Keratinocyte (primary cell): Measurements from ENCODE around the gene ARHGEF33. TPM values are rescaled to one million over a fixed set of nuclear protein-coding genes. Genes with fewer than 3 reads are reported as not detected.

ENCODE experiments used
- DNase-seq: peaks from one replicate; pipeline ENCODE4 v3.0.0-alpha.2; 2011; ENCODE audit warnings: low read depth, missing footprints, low spot score
- FAIRE-seq: peaks from 2 replicates; lab custom pipeline; 2011; peaks lifted over from hg19 to GRCh38; lab: Jason Lieb, UNC
- H2AFZ ChIP-seq: 2 replicates; pipeline ENCODE4 v1.6.0; 2012; ENCODE audit warnings: low read length, control low read depth, inconsistent platforms; ENCODE audit not compliant: control insufficient read depth
- H3K27ac ChIP-seq: 2 replicates; pipeline ENCODE4 v1.5.1; 2011; ENCODE audit warnings: low read length; ENCODE audit not compliant: control insufficient read depth, insufficient read depth
- H3K27me3 ChIP-seq: 3 replicates; pipeline ENCODE4 v1.6.0; 2011; ENCODE audit warnings: low read length; ENCODE audit not compliant: control insufficient read depth, insufficient read depth; ENCODE audit errors: extremely low read depth
- H3K36me3 ChIP-seq, 2 experiments: 2 replicates in 1 of 2; 3 replicates in 1 of 2; pipeline ENCODE4 v1.5.1; 2011; ENCODE audit warnings: low read length in 2 of 2, mild to moderate bottlenecking in 1 of 2; ENCODE audit not compliant: control insufficient read depth in 2 of 2, insufficient read depth in 2 of 2; ENCODE audit errors: extremely low read depth in 1 of 2
- H3K4me1 ChIP-seq: 3 replicates; pipeline ENCODE4 v1.5.1; 2011; ENCODE audit warnings: low read length; ENCODE audit not compliant: control insufficient read depth, insufficient read depth; ENCODE audit errors: extremely low read depth
- H3K4me2 ChIP-seq: 3 replicates; pipeline ENCODE4 v1.6.0; 2011; ENCODE audit warnings: low read depth, low read length; ENCODE audit not compliant: control insufficient read depth, insufficient read depth; ENCODE audit errors: extremely low read depth
- H3K4me3 ChIP-seq, 3 experiments: fragments of 200-600 bp in 1 of 3; sonication (generic) in 1 of 3; 2 replicates in 2 of 3; 3 replicates in 1 of 3; pipeline ENCODE4 v1.5.1; 2011 to 2016; ENCODE audit warnings: low read length in 3 of 3, mild to moderate bottlenecking in 3 of 3, control low read depth in 2 of 3, inconsistent platforms in 1 of 3, low read depth in 1 of 3, mixed read lengths in 1 of 3, mixed run types in 1 of 3, moderate library complexity in 1 of 3; ENCODE audit not compliant: control insufficient read depth in 2 of 3, insufficient read depth in 2 of 3; ENCODE audit errors: extremely low read depth in 1 of 3
- H3K79me2 ChIP-seq: 2 replicates; pipeline ENCODE4 v1.6.0; 2012; ENCODE audit warnings: low read length; ENCODE audit not compliant: control insufficient read depth, insufficient read depth
- H3K9ac ChIP-seq: 3 replicates; pipeline ENCODE4 v1.6.0; 2011; ENCODE audit warnings: low read length; ENCODE audit not compliant: control insufficient read depth, insufficient read depth; ENCODE audit errors: extremely low read depth
- H3K9me1 ChIP-seq: 3 replicates; pipeline ENCODE4 v1.6.0; 2011; ENCODE audit warnings: low read length; ENCODE audit not compliant: control insufficient read depth, insufficient read depth; ENCODE audit errors: extremely low read depth
- H3K9me3 ChIP-seq: 2 replicates; pipeline ENCODE4 v1.5.1; 2012; ENCODE audit warnings: low read depth, low read length; ENCODE audit not compliant: control insufficient read depth
- H4K20me1 ChIP-seq: 3 replicates; pipeline ENCODE4 v1.6.0; 2011; ENCODE audit warnings: low read length; ENCODE audit not compliant: control insufficient read depth, insufficient read depth; ENCODE audit errors: extremely low read depth
- EZH2 ChIP-seq: IDR thresholded peaks from one replicate; pipeline ENCODE4 v1.6.1; 2012; ENCODE audit warnings: inconsistent platforms, mild to moderate bottlenecking, low read length, moderate library complexity
- dilution Hi-C: fragments of 300-500 bp; cut with MboI; formaldehyde crosslinking; loops from one replicate; pipeline ENCODE4 v1.7.0; 2020; ENCODE audit warnings: low sequenced_read_pairs; ENCODE audit not compliant: extremely low pct_ligation_motif_present
- polyA plus RNA-seq, 5 experiments: library from polyadenylated mRNA; depleted of rRNA in 3 of 5; stranded (reverse) in 3 of 5; stranded (forward) in 1 of 5; unstranded in 1 of 5; fragments of >200 nt; gene quantifications; 1 replicate in 1 of 5; 2 replicates in 3 of 5; 3 replicates in 1 of 5; pipeline versions ENCODE4 v1.2.1 to v1.2.3, GENCODE V29; 2011 to 2012; ENCODE audit warnings: missing spikeins in 2 of 5, low read depth in 1 of 5, low replicate concordance in 1 of 5
- TF ChIP-seq, protein P1 (sequence below), 3 experiments: IDR thresholded peaks in 1 of 3; conservative IDR thresholded peaks in 1 of 3; optimal IDR thresholded peaks in 1 of 3; 2 replicates in 2 of 3; 3 replicates in 1 of 3; pipeline versions ENCODE3 to v1.5.1; 2011; ENCODE audit warnings: low read length in 3 of 3, mild to moderate bottlenecking in 3 of 3, moderate library complexity in 2 of 3, control low read depth in 1 of 3, inconsistent platforms in 1 of 3; ENCODE audit not compliant: insufficient read depth in 2 of 3; ENCODE audit errors: extremely low read depth in 1 of 3

Gene ARHGEF33
- polyA plus RNA-seq, 1 donor (not counting 4 experiments of a cell fraction or from before 2014, with no cell fraction given) = 0.09 TPM

DNA sequence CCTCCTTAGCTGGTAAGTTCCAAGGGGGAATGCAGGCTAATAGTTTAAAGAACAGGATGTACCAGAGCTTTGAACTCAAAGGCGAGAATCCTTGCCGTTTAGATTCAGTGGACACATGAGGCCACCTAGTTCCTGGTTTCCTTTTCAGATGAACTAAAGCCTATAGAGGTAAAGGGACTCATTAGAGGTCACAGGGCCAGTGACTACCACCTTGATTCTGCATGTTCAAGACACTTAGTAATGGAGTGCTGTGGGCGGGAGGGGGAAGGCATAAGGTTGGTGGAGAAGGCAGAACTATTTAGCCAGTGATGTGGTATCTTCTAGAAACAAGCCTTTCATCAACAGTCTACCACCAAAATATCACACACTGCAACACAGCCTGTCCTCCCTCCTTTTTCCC lies 47.9 kb downstream of the ARHGEF33 start:
- Histone ChIP-seq H3K9ac (no peak overlapping the region), H3K27me3 (no peaks in the 10 kb centered on the region), H2AFZ (no peak overlapping the region), H3K4me3 (no peak overlapping the region), H3K9me3 (no peaks in the 10 kb centered on the region), H3K79me2 (no peaks in the 10 kb centered on the region), H3K27ac (no peak overlapping the region), H3K4me1 (no peaks in the 10 kb centered on the region), H3K36me3 (no peaks in the 10 kb centered on the region), H3K9me1 (no peaks in the 10 kb centered on the region), H3K4me2 (no peak overlapping the region), H4K20me1 (no peaks in the 10 kb centered on the region)
- TF ChIP-seq EZH2 = no peak
- TF ChIP-seq, protein P1, sequence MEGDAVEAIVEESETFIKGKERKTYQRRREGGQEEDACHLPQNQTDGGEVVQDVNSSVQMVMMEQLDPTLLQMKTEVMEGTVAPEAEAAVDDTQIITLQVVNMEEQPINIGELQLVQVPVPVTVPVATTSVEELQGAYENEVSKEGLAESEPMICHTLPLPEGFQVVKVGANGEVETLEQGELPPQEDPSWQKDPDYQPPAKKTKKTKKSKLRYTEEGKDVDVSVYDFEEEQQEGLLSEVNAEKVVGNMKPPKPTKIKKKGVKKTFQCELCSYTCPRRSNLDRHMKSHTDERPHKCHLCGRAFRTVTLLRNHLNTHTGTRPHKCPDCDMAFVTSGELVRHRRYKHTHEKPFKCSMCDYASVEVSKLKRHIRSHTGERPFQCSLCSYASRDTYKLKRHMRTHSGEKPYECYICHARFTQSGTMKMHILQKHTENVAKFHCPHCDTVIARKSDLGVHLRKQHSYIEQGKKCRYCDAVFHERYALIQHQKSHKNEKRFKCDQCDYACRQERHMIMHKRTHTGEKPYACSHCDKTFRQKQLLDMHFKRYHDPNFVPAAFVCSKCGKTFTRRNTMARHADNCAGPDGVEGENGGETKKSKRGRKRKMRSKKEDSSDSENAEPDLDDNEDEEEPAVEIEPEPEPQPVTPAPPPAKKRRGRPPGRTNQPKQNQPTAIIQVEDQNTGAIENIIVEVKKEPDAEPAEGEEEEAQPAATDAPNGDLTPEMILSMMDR (optimal IDR thresholded peaks at IDR 0.05 in 1 of 3, IDR thresholded peaks at IDR 0.05 in 1 of 3, conservative IDR thresholded peaks at IDR 0.05 in 1 of 3; ENCODE audit: extremely low read depth in 1 of 3, insufficient read depth in 2 of 3, low read length in 3 of 3) = no peak
- FAIRE-seq (no peak), DNase-seq (no peak)
- dilution Hi-C loops = no loop called here

DNA sequence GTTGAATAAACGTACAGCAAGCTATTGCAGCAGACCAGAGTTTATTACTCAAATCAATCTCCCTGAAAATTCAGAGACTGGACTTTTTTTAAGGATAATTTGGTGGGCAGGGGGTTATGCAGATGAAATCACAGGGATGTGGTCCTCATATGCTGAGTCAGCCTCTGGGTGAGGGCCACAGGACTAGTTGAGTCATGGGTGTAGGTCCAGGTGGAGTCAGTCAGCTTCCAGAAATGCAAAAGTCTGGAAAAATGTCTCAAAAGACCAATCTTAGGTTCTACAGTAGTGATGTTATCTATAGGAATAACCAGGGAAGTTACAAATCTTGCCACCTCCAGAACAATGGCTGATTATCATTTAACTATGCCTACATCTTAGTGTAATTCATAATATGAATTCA lies 51.1 kb downstream of the ARHGEF33 start:
- H3K36me3 ChIP-seq = no peaks in the 10 kb centered on the region
- H3K9me1 ChIP-seq = no peaks in the 10 kb centered on the region
- no peaks in the 10 kb centered on the region for H4K20me1 ChIP-seq
- FAIRE-seq (no peak), DNase-seq (no peak)
- H3K4me1 ChIP-seq = no peaks in the 10 kb centered on the region
- no peak overlapping the region for H3K9ac ChIP-seq
- no peaks in the 10 kb centered on the region for H3K79me2 ChIP-seq
- TF ChIP-seq, protein P1 (optimal IDR thresholded peaks at IDR 0.05 in 1 of 3, IDR thresholded peaks at IDR 0.05 in 1 of 3, conservative IDR thresholded peaks at IDR 0.05 in 1 of 3; ENCODE audit: extremely low read depth in 1 of 3, insufficient read depth in 2 of 3, low read length in 3 of 3) = no peak
- no peak for TF ChIP-seq EZH2
- dilution Hi-C loops = no loop called here
- H3K4me2 ChIP-seq = no peak overlapping the region
- H3K27ac ChIP-seq = no peak overlapping the region
- no peak overlapping the region for H3K4me3 ChIP-seq
- H2AFZ ChIP-seq = no peak overlapping the region
- no peaks in the 10 kb centered on the region for H3K27me3 ChIP-seq
- no peaks in the 10 kb centered on the region for H3K9me3 ChIP-seq
